OCI-LY1 (cell line): ENCODE results near the gene ZDHHC16.

Source experiments
- CTCF ChIP-seq: fragments of 200-600 bp; sonication (generic), shearing (Covaris generic); IDR thresholded peaks from 2 replicates; pipeline ENCODE4 v1.5.1; 2017; ENCODE audit warnings: mild to moderate bottlenecking, antibody characterized with exemption, low read length, moderate library complexity, mixed read lengths
- EZH2 ChIP-seq: fragments of 200-600 bp; sonication (generic), shearing (Covaris generic); IDR thresholded peaks from 2 replicates; pipeline ENCODE4 v1.8.0; 2017; ENCODE audit warnings: borderline replicate concordance, mixed run types, mild to moderate bottlenecking, antibody characterized with exemption, low read length, moderate library complexity, mixed read lengths

GRCh38 chr10:97445357-97445721 is 636 bp upstream of the ZDHHC16 start:
- TF ChIP-seq CTCF (no peak), EZH2 (no peak)
